NCI-H526 (cell line): ENCODE measurements around the gene EML5.

Experiments used
- DNase-seq, 2 experiments: peaks; one replicate each; lab custom pipeline; 2025; lab: John Stamatoyannopoulos, UW

EML5 gene

DNA sequence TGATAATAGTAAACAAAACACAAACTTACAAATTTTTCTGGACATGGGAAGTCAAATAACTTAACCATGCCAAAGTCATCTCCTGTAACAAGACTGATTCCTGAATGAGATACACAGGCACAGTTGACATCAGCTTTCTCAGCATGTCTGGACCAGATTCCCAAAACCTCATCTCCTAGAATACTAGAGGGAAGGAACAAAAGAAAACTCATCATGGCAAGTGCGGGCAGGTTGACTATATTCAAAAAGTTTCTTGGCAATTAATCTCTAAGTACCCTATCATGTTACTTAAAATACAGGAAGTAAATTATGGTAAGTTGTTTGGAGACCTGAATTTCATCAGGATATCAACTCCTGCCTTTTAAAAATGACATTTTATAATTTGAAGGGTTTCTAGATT lies 176.1 kb downstream of the EML5 start:
- no peak for DNase-seq

DNA sequence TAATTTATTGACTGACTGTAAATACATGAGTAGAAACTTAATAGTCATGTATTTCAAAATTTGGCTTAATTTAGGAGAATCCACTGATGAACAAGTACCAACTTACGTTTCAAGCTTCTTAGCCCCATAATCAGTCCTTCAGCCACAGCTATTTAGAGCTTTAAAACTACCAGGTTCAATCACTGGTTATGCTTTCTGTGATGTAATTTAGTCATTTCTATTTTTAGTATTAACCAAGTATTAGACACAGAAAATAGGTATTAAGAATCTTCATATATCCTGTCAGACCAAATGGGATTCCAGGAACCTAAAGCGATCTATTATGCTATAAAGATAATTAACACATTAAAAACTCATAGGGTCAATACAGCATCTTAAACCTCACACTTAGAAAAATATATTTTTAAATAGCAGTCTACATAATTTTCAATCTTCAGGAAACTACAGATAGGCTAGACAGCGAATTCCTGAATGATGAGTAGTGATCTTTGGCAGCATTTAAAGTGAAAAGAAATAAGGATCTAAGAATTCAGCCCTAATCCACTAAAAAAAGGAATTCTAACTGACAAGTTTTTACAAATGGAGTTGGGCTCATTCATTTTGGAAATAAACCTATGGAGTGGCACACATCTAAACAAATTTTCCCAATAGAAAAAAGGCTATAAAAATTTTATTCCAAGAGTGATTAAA lies 178.4 kb downstream of the EML5 start:
- no peak for DNase-seq

DNA sequence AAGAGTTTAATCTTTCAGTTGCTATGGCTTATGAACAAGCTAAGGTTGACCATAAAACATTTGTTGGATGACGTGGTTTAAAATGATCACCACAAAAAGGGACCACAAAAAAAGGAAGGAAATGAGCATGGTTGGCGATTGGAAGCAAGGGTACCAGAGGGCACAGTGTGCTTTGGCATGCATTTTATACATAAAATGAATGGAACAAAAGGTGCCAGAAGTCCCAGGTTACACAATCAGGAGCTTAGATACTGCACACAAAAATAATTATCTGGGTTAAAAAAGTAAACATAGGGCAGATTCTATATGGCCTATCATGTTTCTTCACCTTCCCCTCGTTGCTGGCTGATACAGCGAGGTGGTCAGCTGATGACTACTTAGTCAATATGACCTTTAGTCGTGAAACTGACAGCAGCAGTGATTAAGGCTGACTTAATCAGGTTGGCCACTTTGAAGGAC lies 179.2 kb downstream of the EML5 start:
- DNase-seq, result peak in 1 of 2 experiments; percentile 8

GRCh38 chr14:88612981-88613380 lies 179.8 kb downstream of the EML5 start:
- no peak for DNase-seq

- no peak for DNase-seq
These were observed 180.9 kb downstream of the EML5 start for GRCh38 chr14:88611878-88612277.

GRCh38 chr14:88607829-88608228 lies 184.9 kb downstream of the EML5 start:
- DNase-seq, result no peak

- DNase-seq, result peak; percentile 25 to 27
These were observed 187.2 kb downstream of the EML5 start for GRCh38 chr14:88605594-88605993.

GRCh38 chr14:88604212-88604611 lies 188.5 kb downstream of the EML5 start:
- DNase-seq, result no peak

DNA sequence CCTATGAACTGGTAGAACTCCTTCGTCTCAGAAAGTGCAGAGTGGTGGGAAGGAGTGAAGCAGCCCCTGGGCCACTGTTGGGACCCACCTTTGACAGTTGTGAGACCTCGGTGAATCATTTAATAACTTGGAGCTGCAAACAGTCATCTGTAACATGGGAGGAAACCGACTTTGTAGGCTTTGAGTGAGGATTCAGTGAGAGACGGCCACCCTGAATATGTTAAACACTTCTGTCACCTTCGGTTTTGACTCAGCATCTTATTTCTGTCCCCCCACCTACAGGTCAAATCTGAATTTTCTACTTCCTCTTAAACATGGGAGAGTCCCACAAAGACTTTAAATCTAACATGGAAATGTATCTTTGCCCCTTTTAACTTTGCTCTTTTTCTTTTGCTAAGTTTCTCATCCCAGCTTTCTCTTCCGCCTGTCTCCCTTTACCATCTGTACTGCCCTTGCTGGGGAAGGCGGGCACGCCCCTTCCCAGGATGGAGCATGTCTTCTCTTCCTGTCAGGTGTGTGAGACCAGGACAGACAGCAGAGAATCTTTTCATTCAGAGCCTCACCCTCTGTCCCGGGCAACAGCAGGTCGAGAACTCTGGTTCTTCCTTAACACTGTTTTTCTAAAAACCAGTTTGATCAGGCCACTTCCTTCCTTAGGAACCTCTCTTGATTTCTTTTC lies 192.9 kb downstream of the EML5 start:
- no peak for DNase-seq

- DNase-seq, result no peak
These were observed 193.4 kb downstream of the EML5 start for GRCh38 chr14:88599326-88599725.

DNA sequence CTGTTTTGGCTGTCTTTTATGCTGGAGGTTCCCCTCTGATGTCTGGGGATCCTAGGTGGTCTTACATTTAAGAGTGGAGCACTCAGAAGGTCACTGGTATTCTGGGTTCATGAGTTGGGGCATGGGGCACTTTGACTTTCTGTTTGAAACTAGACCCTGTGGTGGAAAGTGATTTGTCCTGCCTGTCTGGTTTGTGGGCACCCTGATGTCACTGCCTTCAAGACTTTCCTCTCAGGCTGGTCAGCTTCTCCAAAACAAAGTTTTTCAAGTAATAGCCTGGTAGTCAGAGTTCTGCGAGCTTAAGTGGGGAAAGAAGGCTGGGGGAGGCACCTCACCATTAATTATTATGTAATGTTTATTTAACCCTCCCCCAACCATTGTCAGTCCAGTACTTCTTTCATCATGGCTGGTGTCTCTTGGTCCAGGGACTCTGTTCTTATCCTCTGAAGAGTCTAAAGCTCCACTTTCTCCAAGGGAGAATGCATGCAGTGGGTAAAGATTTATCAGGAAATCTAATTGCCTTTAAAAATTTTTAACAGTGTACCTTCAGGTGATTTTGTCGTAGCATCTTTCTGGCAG lies 194.6 kb downstream of the EML5 start:
- no peak for DNase-seq

DNA sequence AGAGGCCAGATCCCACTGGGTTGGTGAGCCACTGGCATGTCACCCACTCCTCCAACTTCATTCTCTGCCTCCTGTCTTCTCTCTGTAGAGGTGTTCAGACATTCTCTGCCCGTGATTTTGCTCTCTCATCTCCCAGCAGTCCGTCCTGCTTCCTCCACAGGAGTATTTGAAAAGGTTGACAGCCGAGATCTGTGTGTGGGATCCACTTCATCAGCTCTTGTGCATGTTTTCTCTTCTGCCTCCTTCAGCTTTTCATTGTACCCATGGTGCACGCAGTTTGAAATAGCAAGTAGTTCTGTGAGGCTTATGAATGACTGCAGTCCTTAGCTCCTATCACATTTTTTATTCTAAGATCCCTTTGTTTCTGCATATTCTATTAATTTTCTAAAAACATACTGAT lies 195.2 kb downstream of the EML5 start:
- DNase-seq, result no peak

DNA sequence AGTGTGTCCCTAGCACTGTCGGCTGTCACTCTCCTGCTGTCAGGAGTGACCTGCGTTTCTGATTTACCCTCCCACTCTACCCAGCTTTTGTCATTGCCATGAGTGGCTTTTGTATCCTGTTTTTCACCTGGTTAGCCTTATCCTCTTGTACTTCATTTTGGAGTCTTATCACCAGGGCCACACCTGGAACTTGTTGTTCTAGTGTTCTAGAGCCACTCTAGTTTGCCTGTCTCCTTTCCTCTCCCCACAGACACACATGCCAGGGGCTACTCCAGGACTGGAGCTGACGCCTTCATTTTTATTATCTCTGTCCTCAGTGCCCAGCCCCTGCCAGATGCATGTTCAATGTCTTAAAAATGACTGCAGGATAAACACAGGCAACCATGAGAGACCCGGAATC lies 195.7 kb downstream of the EML5 start:
- DNase-seq, result no peak

GRCh38 chr14:88592031-88592430 lies 200.7 kb downstream of the EML5 start:
- no peak for DNase-seq

DNA sequence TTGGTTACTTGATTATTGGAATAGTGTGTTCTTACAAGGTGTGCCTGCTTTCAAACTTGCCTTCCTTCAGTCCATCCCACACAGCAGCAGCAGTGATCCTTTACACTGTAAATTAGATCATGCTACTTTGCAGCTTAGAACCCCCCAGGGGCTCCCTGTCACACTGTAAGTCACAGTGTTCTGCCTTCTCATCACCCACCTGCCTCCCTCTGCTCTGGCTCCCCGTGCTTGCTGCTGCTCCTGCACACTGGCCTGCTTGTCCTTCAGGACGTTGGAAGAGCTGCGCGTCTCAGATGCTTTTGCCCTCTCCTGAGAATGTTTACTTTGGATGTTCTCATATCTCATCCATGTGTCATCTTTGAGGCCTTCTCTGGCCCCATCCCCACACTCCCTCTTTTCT lies 202.6 kb downstream of the EML5 start:
- DNase-seq, result no peak

DNA sequence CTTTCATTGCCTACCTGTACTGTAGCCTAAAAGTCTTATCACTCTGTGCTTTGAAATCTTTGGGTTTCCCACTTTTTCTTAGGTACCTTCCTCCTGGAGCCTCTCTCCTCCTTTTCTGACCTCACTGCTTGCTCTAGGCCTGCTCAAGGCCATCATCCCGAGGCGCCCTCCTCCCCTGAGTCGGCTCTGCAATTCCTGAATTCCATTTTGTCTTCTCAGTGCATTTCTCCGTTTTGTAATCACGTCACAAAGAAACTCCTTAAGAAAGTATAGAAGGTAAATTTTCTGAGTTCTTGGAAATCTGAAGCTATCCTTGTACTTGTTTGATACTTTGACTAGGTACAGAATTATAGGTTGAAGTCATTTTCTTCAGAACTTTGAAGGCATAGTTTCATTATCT lies 204.7 kb downstream of the EML5 start:
- no peak for DNase-seq

GRCh38 chr14:88584451-88584850 lies 208.3 kb downstream of the EML5 start:
- DNase-seq, result no peak

DNA sequence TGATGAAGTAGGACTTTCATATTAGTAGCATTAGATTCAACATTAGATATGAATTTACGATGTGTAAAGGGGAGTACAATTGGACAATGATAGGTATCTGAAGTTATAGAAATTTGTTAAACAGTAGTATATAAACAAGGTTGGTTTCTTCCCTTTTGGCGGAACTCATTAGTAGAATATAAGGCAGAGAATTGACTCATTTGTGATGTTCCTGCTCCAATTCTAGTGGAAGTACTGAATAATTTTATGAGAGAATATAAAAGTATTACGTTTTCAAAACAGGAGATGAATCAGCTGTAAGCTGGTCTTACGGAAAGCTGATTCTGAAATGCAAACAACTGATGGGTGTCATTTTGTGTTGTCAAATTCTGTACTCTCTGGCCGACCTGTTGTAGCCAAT lies 216.5 kb downstream of the EML5 start:
- no peak for DNase-seq

GRCh38 chr14:88572117-88572516 lies 220.6 kb downstream of the EML5 start:
- DNase-seq, result no peak

GRCh38 chr14:88568196-88568595 lies 224.6 kb downstream of the EML5 start:
- no peak for DNase-seq

- DNase-seq, result no peak
These were observed 227.3 kb downstream of the EML5 start for GRCh38 chr14:88565427-88565826.

DNA sequence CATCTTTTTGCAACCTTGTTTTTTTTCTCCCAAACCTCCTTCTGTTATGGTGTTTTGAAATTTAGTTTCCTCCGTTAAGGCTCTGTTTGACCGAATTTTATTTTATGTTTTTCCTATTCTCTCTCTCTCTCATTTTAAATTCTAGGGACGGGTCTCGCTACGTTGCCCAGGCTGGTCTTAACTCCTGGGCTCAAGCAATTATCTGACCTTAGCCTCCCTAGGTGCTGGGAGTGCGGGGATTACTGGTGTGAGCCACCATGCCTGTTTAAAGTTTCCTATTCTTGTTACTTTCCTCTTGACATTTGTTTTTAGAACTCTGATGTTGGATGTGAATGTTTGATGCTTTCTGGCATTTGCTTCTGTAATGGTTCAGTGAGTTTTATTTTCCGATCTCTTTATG lies 228.9 kb downstream of the EML5 start:
- no peak for DNase-seq
